ENCODE data around the gene ENPP1. TPM values are rescaled to one million over a fixed set of nuclear protein-coding genes. Genes with fewer than 3 reads are reported as not detected.

The ENPP1 gene
- total RNA-seq, 1 experiment from 2014 or later, result 29.7 TPM

- TF ChIP-seq MLX (CRISPR knock-in tag; IDR thresholded peaks at IDR 0.05), result no peak
- TF ChIP-seq ESRRA (CRISPR knock-in tag; IDR thresholded peaks at IDR 0.05; ENCODE audit: borderline replicate concordance), result no peak
- TF ChIP-seq FOXP1 (CRISPR knock-in tag; IDR thresholded peaks at IDR 0.05; ENCODE audit: borderline replicate concordance), result no peak
- no peak for TF ChIP-seq PRRX2 (CRISPR knock-in tag; IDR thresholded peaks at IDR 0.05)
- TF ChIP-seq GRHL2 (CRISPR knock-in tag; IDR thresholded peaks at IDR 0.05; ENCODE audit: insufficient replicate concordance, severe bottlenecking), result no peak
- TF ChIP-seq NR3C1 (CRISPR knock-in tag; conservative IDR thresholded peaks at IDR 0.05; ENCODE audit: low read depth), result no peak
- no peak for TF ChIP-seq NFATC4 (CRISPR knock-in tag; IDR thresholded peaks at IDR 0.05)
- no peak for TF ChIP-seq ERG (CRISPR knock-in tag; IDR thresholded peaks at IDR 0.05)
- TF ChIP-seq FOXP4 (CRISPR knock-in tag; IDR thresholded peaks at IDR 0.05), result no peak
- TF ChIP-seq ZNF138 (CRISPR knock-in tag; conservative IDR thresholded peaks at IDR 0.05), result no peak
These were observed 47.0 kb downstream of the ENPP1 start (continued) for GRCh38 chr6:131854803-131855202.

GRCh38 chr6:131858765-131859415, 51.1 kb downstream of the ENPP1 start:
- ChIA-PET POLR2A (no interaction called here), CTCF (no interaction called here)
- Mint-ChIP-seq H3K9me3 (peaks cover 5% of the 10 kb centered on the region; the same call in 1 of the 2 replicates), H3K27me3 (ENCODE audit: low read depth) (no peaks in the 10 kb centered on the region), H3K4me1 (peaks cover 42% of the 10 kb centered on the region), H3K27ac (peak overlapping the region; percentile 38; the same call in 1 of the 2 replicates), H3K4me3 (no peak overlapping the region), H3K36me3 (peaks cover 50% of the 10 kb centered on the region)
- DNase-seq (ENCODE audit: low spot score) (no peak), ATAC-seq (no peak)
- TF ChIP-seq ZNF219 (CRISPR knock-in tag; IDR thresholded peaks at IDR 0.05; ENCODE audit: borderline replicate concordance) (no peak), CBFB (CRISPR knock-in tag; IDR thresholded peaks at IDR 0.05; ENCODE audit: low read depth) (no peak), AR (CRISPR knock-in tag; IDR thresholded peaks at IDR 0.05) (no peak), CREB1 (CRISPR knock-in tag; IDR thresholded peaks at IDR 0.05) (no peak), ATF3 (CRISPR knock-in tag; conservative IDR thresholded peaks at IDR 0.05) (no peak), FOXJ3 (CRISPR knock-in tag; IDR thresholded peaks at IDR 0.05; ENCODE audit: borderline replicate concordance) (no peak), FOXP1 (CRISPR knock-in tag; IDR thresholded peaks at IDR 0.05; ENCODE audit: borderline replicate concordance) (no peak), ZNF232 (CRISPR knock-in tag; IDR thresholded peaks at IDR 0.05) (no peak), E2F1 (CRISPR knock-in tag; IDR thresholded peaks at IDR 0.05) (no peak)

All from WTC11 (cell line).